Ishikawa (cell line): ENCODE measurements around the gene SMDT1.

Experiments
- CEBPB ChIP-seq: IDR thresholded peaks from 2 replicates; pipeline ENCODE4 v1.6.1; 2012
- CREB1 ChIP-seq: IDR thresholded peaks from 2 replicates; pipeline ENCODE4 v1.6.1; 2012; ENCODE audit warnings: low read depth
- EGR1 ChIP-seq: IDR thresholded peaks from 2 replicates; pipeline ENCODE4 v1.6.1; 2012
- EP300 ChIP-seq: IDR thresholded peaks from 2 replicates; pipeline ENCODE4 v1.6.1; 2012; ENCODE audit warnings: borderline replicate concordance
- FOXM1 ChIP-seq: IDR thresholded peaks from 2 replicates; pipeline ENCODE4 v1.6.1; 2012; ENCODE audit warnings: low read depth, borderline replicate concordance
- NFIC ChIP-seq: IDR thresholded peaks from 2 replicates; pipeline ENCODE4 v1.6.1; 2012
- RAD21 ChIP-seq: IDR thresholded peaks from 2 replicates; pipeline ENCODE4 v1.6.1; 2012; ENCODE audit warnings: low read depth
- TAF1 ChIP-seq: IDR thresholded peaks from 2 replicates; pipeline ENCODE4 v1.6.1; 2012; ENCODE audit warnings: low read depth, mild to moderate bottlenecking
- TCF12 ChIP-seq: IDR thresholded peaks from 2 replicates; pipeline ENCODE4 v1.6.1; 2012; ENCODE audit warnings: low read depth
- TEAD4 ChIP-seq: IDR thresholded peaks from 2 replicates; pipeline ENCODE4 v1.6.1; 2012
- USF1 ChIP-seq: IDR thresholded peaks from 2 replicates; pipeline ENCODE4 v1.6.1; 2012
- YY1 ChIP-seq: IDR thresholded peaks from 2 replicates; pipeline ENCODE4 v1.6.1; 2012; ENCODE audit warnings: low read depth
- ZBTB7A ChIP-seq: IDR thresholded peaks from 2 replicates; pipeline ENCODE4 v1.6.1; 2012; ENCODE audit warnings: low read depth
- TF ChIP-seq, protein P1 (sequence below): IDR thresholded peaks from 2 replicates; pipeline ENCODE4 v1.6.1; 2012; ENCODE audit warnings: low read depth, mild to moderate bottlenecking
- TF ChIP-seq, protein P2 (sequence below): IDR thresholded peaks from 2 replicates; pipeline ENCODE4 v1.6.1; 2012

Gene SMDT1

GRCh38 chr22:42041784-42042183, 37.7 kb upstream of the SMDT1 start:
- TF ChIP-seq USF1 (no peak), CEBPB (no peak), EGR1 (no peak), TCF12 (no peak), YY1 (no peak), RAD21 (no peak)
- TF ChIP-seq, protein P1, sequence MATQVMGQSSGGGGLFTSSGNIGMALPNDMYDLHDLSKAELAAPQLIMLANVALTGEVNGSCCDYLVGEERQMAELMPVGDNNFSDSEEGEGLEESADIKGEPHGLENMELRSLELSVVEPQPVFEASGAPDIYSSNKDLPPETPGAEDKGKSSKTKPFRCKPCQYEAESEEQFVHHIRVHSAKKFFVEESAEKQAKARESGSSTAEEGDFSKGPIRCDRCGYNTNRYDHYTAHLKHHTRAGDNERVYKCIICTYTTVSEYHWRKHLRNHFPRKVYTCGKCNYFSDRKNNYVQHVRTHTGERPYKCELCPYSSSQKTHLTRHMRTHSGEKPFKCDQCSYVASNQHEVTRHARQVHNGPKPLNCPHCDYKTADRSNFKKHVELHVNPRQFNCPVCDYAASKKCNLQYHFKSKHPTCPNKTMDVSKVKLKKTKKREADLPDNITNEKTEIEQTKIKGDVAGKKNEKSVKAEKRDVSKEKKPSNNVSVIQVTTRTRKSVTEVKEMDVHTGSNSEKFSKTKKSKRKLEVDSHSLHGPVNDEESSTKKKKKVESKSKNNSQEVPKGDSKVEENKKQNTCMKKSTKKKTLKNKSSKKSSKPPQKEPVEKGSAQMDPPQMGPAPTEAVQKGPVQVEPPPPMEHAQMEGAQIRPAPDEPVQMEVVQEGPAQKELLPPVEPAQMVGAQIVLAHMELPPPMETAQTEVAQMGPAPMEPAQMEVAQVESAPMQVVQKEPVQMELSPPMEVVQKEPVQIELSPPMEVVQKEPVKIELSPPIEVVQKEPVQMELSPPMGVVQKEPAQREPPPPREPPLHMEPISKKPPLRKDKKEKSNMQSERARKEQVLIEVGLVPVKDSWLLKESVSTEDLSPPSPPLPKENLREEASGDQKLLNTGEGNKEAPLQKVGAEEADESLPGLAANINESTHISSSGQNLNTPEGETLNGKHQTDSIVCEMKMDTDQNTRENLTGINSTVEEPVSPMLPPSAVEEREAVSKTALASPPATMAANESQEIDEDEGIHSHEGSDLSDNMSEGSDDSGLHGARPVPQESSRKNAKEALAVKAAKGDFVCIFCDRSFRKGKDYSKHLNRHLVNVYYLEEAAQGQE = no peak

DNA sequence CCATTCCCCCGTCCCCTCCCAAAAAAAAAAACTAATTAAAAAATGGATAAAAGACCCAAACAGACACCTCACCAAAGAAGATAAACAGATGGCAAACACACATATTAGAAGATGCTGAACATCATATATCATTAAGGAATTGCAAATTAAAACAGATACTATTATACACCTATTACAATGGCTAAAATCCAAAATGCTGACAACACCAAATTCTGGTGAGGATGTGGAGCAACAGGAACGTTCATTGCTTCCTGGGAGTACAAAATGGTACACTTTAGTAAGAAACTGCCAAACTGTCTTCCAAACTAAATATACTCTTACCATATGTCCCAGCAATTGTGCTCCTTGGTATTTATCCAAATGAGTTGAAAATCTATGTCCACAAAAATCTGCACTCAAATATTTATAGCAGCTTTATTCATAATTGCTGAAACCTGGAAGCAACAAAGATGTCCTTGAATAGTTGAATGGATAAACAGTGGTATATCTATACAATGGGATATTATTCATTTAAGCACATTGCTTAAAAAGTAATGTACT, 28.8 kb upstream of the SMDT1 start:
- TF ChIP-seq ZBTB7A = no peak
- TF ChIP-seq FOXM1 = no peak
- TF ChIP-seq, protein P1 = no peak
- no peak for TF ChIP-seq CEBPB

DNA sequence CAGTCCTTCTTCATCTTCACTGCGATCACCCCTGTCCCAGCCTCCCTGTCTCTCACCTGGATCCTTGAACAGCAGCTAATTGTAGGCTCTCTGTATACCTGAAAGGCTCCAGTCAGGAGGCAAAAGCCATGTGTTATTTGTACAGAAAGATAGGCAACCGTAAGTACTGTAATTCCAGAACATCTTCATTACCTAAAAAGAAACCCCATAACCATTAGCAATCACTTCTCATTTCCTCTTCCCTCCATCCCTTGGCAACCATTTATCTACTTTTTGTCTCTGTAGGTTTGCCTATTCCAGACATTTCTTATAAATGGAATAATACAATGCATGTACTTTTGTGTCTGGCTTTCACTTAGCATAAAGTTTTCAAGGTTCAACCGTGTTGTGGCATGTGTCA, 26.7 kb upstream of the SMDT1 start:
- no peak for TF ChIP-seq FOXM1
- TF ChIP-seq CEBPB = no peak
- TF ChIP-seq, protein P1 = no peak

DNA sequence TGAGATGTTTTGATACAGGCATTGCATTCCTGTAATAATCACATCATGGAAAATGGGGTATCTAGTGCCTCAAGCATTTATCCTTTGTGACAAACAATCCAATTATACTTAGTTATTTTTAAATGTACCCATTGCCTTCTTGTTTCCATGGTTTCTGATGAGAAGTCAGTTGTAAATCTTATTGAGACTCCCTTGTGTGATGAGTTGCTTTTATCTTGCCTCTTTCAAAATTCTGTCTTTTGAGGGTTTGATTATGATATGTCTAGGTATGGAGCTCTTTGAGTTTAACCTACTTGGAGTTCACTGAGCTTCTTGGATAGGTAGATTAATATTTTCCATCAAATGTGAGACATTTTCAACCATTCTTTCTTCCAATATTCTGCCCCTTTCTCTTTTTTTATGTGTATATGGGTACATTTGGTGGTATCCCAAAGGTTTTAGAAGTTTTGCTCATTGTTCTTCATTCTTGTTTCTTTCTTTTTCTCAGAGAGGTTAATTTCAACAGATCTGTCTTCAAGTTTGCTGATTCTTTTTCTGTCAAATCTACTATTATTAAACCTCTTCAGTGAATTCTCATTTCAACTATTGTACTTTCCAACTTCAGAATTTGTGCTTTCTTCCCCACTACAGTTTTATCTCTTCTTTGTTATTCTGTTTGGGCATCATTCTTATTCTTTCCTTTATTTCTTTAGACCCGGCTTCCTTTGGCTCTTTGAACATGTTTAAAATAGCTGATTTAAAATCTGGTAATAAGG, 22.6 kb upstream of the SMDT1 start:
- TF ChIP-seq TCF12 (no peak), NFIC (no peak), CREB1 (no peak), ZBTB7A (no peak), CEBPB (no peak), USF1 (no peak), RAD21 (no peak), EGR1 (no peak), FOXM1 (no peak), YY1 (no peak), TEAD4 (no peak), TAF1 (no peak), EP300 (no peak)
- TF ChIP-seq, protein P2, sequence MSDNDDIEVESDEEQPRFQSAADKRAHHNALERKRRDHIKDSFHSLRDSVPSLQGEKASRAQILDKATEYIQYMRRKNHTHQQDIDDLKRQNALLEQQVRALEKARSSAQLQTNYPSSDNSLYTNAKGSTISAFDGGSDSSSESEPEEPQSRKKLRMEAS = no peak
- TF ChIP-seq, protein P1 = no peak
